Fibroblast of peridontal ligament (primary cell): Measurements from ENCODE around the gene FRAS1.
"Not testable (repeated sequence)": the region's sequence is repeated elsewhere in the genome, so short reads cannot be mapped to it uniquely, and the experiment has no call there.

Experiments used
- DNase-seq: peaks from one replicate; pipeline ENCODE4 v3.0.0-alpha.2; 2010; ENCODE audit errors: extremely low read depth

Gene FRAS1

GRCh38 chr4:78325271-78326157 lies 268.4 kb downstream of the FRAS1 start:
- DNase-seq = no peak

- DNase-seq = not testable (repeated sequence)
Observed at GRCh38 chr4:78328591-78328990, 271.5 kb downstream of the FRAS1 start.

DNA sequence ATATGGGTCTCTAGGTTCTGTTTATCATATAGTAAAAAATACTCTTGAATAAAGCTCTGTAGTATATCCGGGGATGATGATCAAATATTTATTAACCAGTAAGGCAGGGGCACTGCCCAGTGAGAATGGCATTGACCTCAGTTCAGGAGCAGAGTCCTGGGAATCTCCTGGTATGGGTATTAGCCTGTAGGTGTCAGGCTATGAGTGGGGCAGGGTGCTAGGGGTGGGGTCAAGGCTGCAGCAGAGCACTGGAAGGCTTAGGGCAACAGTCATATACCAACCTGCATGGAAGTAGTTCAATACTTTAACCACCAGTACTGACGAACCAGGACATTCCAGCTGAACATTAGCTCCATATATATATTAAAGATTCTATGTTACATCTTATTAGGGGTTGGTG lies 274.1 kb downstream of the FRAS1 start:
- no peak for DNase-seq

- no peak for DNase-seq
Observed at GRCh38 chr4:78331965-78332364, 274.8 kb downstream of the FRAS1 start.

- no peak for DNase-seq
Observed at GRCh38 chr4:78332976-78333375, 275.9 kb downstream of the FRAS1 start.

DNA sequence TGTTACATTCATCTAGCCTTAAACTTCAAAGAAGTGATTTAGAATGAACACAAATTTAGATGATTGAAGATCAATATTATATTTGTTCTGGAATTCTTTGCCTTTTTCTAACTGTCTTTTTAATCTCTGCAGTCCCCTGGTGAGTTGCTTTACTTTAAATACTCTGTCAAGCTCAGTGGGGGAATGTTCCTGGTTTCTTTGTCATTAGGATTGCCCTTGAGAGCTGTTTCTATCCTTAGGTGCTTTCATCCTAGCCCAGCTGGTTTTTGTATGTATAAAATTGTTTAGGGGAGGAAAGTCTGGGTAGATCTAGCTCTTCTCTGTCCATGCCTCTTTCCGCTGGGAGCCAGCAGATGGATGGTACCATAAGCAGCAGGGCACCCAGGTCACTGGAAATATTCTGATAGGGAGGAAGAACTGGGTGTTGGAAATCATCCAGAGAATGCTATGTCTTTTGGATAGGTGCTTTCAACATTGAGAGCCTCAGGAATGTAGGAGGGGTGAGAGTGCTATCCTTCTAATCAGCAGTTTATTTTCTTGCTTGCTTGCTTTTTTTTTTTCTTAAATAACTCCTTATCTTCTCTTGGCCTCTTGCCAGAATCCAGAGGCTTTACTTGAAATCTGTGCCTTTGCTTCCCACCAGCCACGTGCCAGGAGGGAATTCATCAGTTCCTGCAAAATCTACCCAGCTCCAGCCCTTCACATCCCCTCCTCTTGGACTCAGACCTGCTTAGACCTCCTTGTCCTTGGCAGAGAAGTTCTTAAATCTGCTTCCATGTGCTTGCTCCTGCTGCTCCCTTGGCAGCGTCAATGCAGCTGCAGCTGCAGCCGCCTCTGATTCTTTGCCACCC lies 279.2 kb downstream of the FRAS1 start:
- DNase-seq = no peak

- DNase-seq = no peak
Observed at GRCh38 chr4:78337244-78338020, 280.3 kb downstream of the FRAS1 start.

DNA sequence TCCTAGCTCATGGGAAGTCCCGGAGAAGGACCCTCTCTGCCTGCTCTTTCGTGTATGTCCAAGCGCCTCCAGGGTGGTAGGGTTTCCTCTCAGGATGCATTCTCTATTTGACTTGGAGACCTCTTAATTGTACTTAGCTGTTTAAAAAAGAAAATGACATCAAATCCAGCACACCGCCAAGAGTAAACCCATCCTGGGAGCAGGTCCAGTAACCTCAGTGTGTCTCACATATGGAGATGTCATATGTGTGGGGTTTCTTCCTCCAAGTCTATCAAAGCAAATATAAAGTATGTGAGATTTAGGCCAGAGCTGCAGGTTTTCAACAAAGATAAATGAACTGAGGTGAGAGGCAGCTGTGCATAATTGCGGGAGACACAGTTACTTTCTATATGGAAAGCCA lies 285.0 kb downstream of the FRAS1 start:
- no peak for DNase-seq

- no peak for DNase-seq
Observed at GRCh38 chr4:78343682-78344081, 286.6 kb downstream of the FRAS1 start.

DNA sequence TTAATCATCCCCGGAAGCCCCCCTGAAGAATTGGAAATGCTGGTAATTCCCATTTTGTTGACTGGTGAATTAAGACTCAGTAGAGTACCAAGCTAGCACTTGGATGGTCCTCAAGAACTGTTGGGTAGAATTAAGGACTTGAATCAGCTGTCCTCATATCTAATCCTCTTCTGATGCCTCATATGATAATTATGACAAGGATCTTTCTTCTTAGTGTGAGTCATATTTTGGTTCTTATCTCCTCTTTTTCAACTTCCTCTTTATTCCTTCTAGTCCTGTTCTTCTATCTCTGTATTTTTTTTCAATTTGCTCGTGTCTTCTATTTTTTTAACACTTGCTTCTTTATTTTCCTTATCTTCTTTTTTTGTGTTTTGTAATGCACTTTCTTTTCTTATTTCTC lies 288.1 kb downstream of the FRAS1 start:
- no peak for DNase-seq

GRCh38 chr4:78346222-78346621 lies 289.1 kb downstream of the FRAS1 start:
- DNase-seq = no peak

GRCh38 chr4:78347527-78347926 lies 290.4 kb downstream of the FRAS1 start:
- no peak for DNase-seq

GRCh38 chr4:78353921-78354320 lies 296.8 kb downstream of the FRAS1 start:
- DNase-seq = no peak

DNA sequence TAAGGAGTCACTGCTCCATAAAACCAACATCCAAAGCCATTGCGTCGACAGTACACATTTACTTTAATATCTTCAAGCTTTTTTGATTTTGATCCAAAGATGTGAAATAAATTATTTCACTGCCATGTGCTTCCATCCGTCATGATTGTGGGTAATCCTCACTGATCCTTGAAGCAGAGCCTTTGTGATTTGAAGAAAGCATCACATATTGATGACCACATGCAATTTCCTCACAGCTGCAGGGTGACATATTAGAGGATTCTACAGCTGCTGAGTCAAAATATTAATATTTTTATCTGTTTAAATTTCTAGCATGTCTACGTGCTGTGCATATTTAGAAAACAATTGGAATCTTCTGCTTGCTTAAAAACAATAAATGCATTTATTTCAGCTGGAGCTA lies 297.7 kb downstream of the FRAS1 start:
- no peak for DNase-seq

GRCh38 chr4:78355306-78355705 lies 298.2 kb downstream of the FRAS1 start:
- DNase-seq = no peak

DNA sequence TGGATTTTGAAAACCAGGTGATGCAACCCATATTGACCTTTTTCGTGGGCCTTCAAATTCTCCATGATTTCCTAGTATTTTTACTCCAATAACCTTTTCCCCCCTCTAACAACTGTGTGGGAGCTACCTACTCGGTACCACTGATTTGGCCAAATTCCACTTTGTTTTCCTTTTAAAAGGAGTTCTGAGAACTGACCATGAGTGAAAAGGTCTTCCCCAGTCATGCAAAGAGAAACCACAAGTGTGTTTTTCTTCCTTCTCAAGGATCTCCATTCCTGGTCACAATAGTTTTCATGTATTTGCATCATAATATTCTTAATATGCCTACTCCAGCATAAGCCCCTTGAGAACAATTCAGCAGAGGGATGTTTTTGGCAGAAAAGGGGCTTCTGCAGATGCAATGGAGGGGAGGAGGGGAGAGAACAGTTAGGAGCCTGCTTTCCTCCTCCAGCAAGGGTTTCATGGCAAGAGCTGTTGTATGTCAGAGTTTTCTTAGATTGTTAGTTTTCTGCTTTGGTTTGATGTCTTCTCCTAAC lies 299.2 kb downstream of the FRAS1 start:
- DNase-seq = no peak

GRCh38 chr4:78357122-78357521 lies 300.0 kb downstream of the FRAS1 start:
- DNase-seq = no peak

GRCh38 chr4:78360466-78360865 lies 303.3 kb downstream of the FRAS1 start:
- no peak for DNase-seq

DNA sequence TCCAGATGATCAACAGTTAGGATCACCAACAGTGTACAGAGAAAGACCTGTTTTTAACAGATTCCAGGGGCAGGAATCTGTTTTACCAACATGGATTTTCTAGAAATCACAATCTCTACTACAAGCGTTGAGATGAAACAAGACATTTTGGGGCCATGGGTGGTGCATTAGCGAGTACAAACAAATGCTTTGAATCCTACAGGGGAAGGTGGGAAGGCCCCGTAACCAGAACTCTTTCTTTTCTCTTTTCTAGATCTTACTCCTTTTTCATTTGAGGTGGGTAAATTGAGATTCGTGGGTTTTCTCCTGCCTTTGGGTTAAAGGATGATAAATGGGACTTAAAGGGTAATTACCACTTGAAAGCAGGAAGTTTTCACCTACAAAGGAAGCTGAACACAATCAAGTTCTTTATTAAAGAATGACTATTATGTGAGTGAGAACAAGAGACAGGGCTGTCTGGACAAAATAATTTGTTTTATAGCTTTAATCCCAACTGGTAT lies 304.5 kb downstream of the FRAS1 start:
- DNase-seq = no peak

DNA sequence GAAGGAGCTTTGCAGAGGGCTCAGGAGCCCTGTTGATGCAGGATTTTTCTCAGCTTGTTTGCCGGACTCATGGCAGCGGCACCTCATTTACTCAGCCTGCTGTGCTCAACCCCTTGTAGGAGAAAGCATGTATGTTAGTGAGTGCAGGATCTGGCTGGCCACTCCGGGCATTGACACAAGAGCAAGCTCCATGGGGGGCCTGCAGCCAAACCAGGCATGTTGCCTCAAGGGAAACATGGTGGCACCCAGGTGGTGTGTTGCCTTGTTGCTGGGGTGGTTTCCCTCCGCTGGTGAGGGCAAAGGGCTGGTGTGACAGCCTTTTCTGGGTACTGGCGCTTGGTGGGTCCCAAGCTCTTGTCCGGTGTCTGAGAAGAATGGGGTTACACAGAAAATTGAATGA lies 305.2 kb downstream of the FRAS1 start:
- DNase-seq = no peak

GRCh38 chr4:78363031-78363570 lies 306.0 kb downstream of the FRAS1 start:
- DNase-seq = no peak
